HFF-Myc (cell line): ENCODE data around the gene TSPAN18.

Experiments used
- DNase-seq: peaks from one replicate; pipeline ENCODE4 v3.0.0-alpha.2; 2011; ENCODE audit warnings: low read depth; ENCODE audit errors: extremely low read depth
- H3K4me3 ChIP-seq: replicated peaks from 2 replicates; pipeline ENCODE4 v1.5.1; 2011; ENCODE audit warnings: low read depth, mild to moderate bottlenecking, control low read depth, low read length
- CTCF ChIP-seq: IDR thresholded peaks from 2 replicates; pipeline ENCODE4 v1.5.1; 2012; ENCODE audit warnings: mild to moderate bottlenecking, low read depth, low read length, control low read depth; ENCODE audit errors: missing control alignments

The TSPAN18 gene

GRCh38 chr11:44798607-44798972 is 71.8 kb downstream of the TSPAN18 start:
- no peak for DNase-seq
- no peak for TF ChIP-seq CTCF
- H3K4me3 ChIP-seq, result no peak overlapping the region

DNA sequence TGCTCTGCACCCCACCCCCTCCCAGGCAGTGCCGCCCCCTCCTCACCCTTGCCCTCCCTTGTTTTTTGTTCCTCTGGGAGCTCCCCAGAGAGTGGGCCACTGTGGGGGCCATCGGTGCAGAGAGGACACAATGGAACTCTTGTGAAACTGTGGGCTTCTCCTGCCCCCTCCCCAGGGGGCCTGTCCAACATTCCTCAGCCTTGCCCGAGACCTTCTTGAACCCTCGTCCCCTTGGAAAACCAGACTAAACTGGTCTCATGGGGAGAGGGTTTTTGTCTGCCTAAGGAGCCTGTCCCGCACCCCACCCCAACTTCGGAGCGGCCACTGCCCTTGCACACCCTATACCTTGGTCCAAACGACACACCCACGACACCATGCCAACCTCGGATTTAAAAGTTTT is 72.2 kb downstream of the TSPAN18 start:
- no peak for DNase-seq
- no peak overlapping the region for H3K4me3 ChIP-seq
- no peak for TF ChIP-seq CTCF

GRCh38 chr11:44802347-44802746 is 75.6 kb downstream of the TSPAN18 start:
- no peak overlapping the region for H3K4me3 ChIP-seq

DNA sequence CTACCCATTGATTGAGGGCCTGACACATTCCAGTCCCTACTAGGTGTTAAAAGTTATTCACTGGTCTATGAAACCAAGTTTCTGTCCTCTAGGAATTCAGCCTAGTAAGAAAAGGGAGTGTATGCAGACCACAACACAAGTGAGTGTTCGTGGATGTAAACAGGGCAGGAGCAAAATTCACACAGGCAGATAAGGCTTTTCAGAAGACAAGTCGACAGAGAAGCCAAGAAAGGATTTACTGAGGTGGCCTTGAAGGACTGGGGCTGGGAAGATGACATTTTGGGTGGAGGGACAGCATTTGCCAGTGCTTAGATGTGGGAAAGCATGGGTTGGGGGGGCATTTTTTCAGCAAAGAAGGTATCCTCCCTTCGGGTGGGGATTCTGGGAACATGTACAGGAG is 76.2 kb downstream of the TSPAN18 start:
- no peak for DNase-seq
- no peak for TF ChIP-seq CTCF
- H3K4me3 ChIP-seq, result no peak overlapping the region

More at GRCh38 chr11:44802347-44802746, 75.6 kb downstream of the TSPAN18 start:
- no peak for TF ChIP-seq CTCF
- no peak for DNase-seq

GRCh38 chr11:44804449-44805437 is 78.0 kb downstream of the TSPAN18 start:
- TF ChIP-seq CTCF, result no peak
- H3K4me3 ChIP-seq, result no peak overlapping the region
- no peak for DNase-seq

DNA sequence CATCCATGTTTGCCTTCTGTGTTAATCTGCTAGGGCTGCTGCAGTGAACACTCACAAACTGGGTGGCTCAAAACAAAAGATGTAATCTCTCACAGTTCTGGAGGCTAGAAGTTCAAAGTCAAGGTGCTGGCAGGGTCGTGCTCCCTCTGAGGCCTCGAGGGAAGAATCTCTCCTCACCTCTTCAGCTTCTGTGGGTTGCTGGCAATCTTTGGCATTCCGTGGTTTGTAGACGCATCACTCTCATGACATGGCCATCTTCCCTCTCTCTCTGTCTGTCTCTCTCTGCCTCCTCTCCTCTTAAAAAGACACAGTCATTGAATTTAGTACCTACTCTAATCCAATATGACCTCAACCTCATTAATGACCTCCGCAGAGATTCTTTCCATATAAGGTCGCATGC is 78.8 kb downstream of the TSPAN18 start:
- DNase-seq, result no peak
- TF ChIP-seq CTCF, result no peak
- no peak overlapping the region for H3K4me3 ChIP-seq
